ENCODE results near the gene CPD.

- TF ChIP-seq ZNF24 (IDR thresholded peaks at IDR 0.05) = no peak
- no peak for TF ChIP-seq ZNF574 (CRISPR knock-in tag; IDR thresholded peaks at IDR 0.05)
- TF ChIP-seq ZSCAN9 (CRISPR knock-in tag; IDR thresholded peaks at IDR 0.05; ENCODE audit: borderline replicate concordance) = no peak
- TF ChIP-seq LCORL (IDR thresholded peaks at IDR 0.05) = no peak
- no peak for TF ChIP-seq LCORL (CRISPR knock-in tag; IDR thresholded peaks at IDR 0.05)
- TF ChIP-seq FOXA1 (IDR thresholded peaks at IDR 0.05) = no peak
- TF ChIP-seq FOXA1 (CRISPR knock-in tag; IDR thresholded peaks at IDR 0.05) = no peak
- TF ChIP-seq YY1 (IDR thresholded peaks at IDR 0.05; ENCODE audit: insufficient read depth, insufficient replicate concordance, low read depth, low read length) = no peak
- TF ChIP-seq RFXANK (CRISPR knock-in tag; IDR thresholded peaks at IDR 0.05) = no peak
- TF ChIP-seq MAZ (IDR thresholded peaks at IDR 0.05; ENCODE audit: borderline replicate concordance, low read depth, low read length) = no peak
- TF ChIP-seq MAZ (CRISPR knock-in tag; IDR thresholded peaks at IDR 0.05; ENCODE audit: low read depth) = no peak
- TF ChIP-seq TGIF2 (CRISPR knock-in tag; IDR thresholded peaks at IDR 0.05) = no peak
- no peak for TF ChIP-seq SKI (IDR thresholded peaks at IDR 0.05; ENCODE audit: partially characterized antibody)
- TF ChIP-seq POLR2A (IDR thresholded peaks at IDR 0.05; ENCODE audit: insufficient read depth in 1 of 2, low read depth in 2 of 2, low read length in 2 of 2) = no peak
- no peak for TF ChIP-seq ZNF766 (CRISPR knock-in tag; IDR thresholded peaks at IDR 0.05; ENCODE audit: borderline replicate concordance)
- TF ChIP-seq BHLHE40 (IDR thresholded peaks at IDR 0.05; ENCODE audit: low read length) = no peak
Observed at GRCh38 chr17:30405161-30405560, 26.4 kb downstream of the CPD start.
